Panc1 (cell line): ENCODE measurements around the gene DHDH. TPM values are rescaled to one million over a fixed set of nuclear protein-coding genes. Genes with fewer than 3 reads are reported as not detected.
A peak's percentile ranks its signal among the peaks of the same experiment; 100 is the strongest.

ENCODE experiments used
- ATAC-seq: fragments of 200-7000 bp; cut with Tn5 transposase; 2 replicates; pipeline ENCODE4 v1.9.1; 2020; ENCODE audit warnings: mild to moderate bottlenecking, moderate library complexity
- BruUV-seq: library from RNA; stranded (reverse); fragments of 400-500 nt; replicated peaks from 2 replicates; lab custom pipeline; 2021; lab: Mats Ljungman, UMichigan
- CTCF ChIA-PET: fragments of 300-600 bp; sonication (Branson Sonifier 250); formaldehyde crosslinking; loops from one replicate; lab custom pipeline; 2022; ENCODE audit warnings: antibody characterized with exemption; lab: Charles Lee
- POLR2A ChIA-PET: fragments of 300-600 bp; sonication (Branson Sonifier 250); formaldehyde crosslinking; loops from one replicate; lab custom pipeline; 2022; ENCODE audit warnings: antibody characterized with exemption; lab: Charles Lee
- DNase-seq: peaks from one replicate; pipeline ENCODE4 v3.0.0-alpha.2; 2010; ENCODE audit warnings: low read depth, low spot score
- H3K27ac ChIP-seq: 2 replicates; pipeline ENCODE4 v1.5.1; 2011; ENCODE audit warnings: mild to moderate bottlenecking, low read length, inconsistent platforms
- H3K27me3 ChIP-seq: fragments of 200-500 bp; sonication (Bioruptor generic); 2 replicates; pipeline ENCODE4 v1.6.0; 2014; ENCODE audit warnings: low read length, inconsistent platforms; ENCODE audit not compliant: control insufficient read depth, insufficient read depth
- H3K36me3 ChIP-seq: fragments of 200-500 bp; sonication (Bioruptor generic); 2 replicates; pipeline ENCODE4 v1.5.1; 2014; ENCODE audit warnings: inconsistent platforms, mild to moderate bottlenecking, low read length, moderate library complexity; ENCODE audit not compliant: control insufficient read depth, insufficient read depth
- H3K4me1 ChIP-seq: 2 replicates; pipeline ENCODE4 v1.5.1; 2011; ENCODE audit warnings: inconsistent platforms, mild to moderate bottlenecking, low read length, moderate library complexity; ENCODE audit not compliant: control insufficient read depth, insufficient read depth
- H3K4me3 ChIP-seq, 2 experiments: 2 replicates each; pipeline ENCODE4 v1.5.1; 2011 to 2012; ENCODE audit warnings: low read depth in 2 of 2, low read length in 2 of 2, mild to moderate bottlenecking in 2 of 2, inconsistent platforms in 1 of 2, moderate library complexity in 1 of 2
- H3K9me3 ChIP-seq: fragments of 200-500 bp; sonication (Bioruptor generic); 2 replicates; pipeline ENCODE4 v1.5.1; 2014; ENCODE audit warnings: low read depth, mild to moderate bottlenecking, inconsistent platforms, low read length, moderate library complexity; ENCODE audit not compliant: control insufficient read depth, insufficient read depth
- CTCF ChIP-seq: fragments of 450-650 bp; IDR thresholded peaks from 2 replicates; pipeline ENCODE4 v1.5.1; 2017; ENCODE audit warnings: mild to moderate bottlenecking
- POLR2AphosphoS5 ChIP-seq: IDR thresholded peaks from 2 replicates; pipeline ENCODE4 v1.6.1; 2012; ENCODE audit warnings: mild to moderate bottlenecking, low read depth, low read length, moderate library complexity
- SIN3A ChIP-seq: IDR thresholded peaks from 2 replicates; pipeline ENCODE4 v1.6.1; 2012; ENCODE audit warnings: low read depth, mild to moderate bottlenecking, low read length, moderate library complexity, borderline replicate concordance; ENCODE audit not compliant: insufficient read depth
- TCF7L2 ChIP-seq: IDR thresholded peaks from 2 replicates; pipeline ENCODE4 v1.6.1; 2011; ENCODE audit warnings: mild to moderate bottlenecking, low read depth, low read length, inconsistent platforms
- in situ Hi-C: cut with HindIII; loops from 2 replicates; pipeline ENCODE4 v1.10.0; 2016; ENCODE audit warnings: low sequenced_read_pairs, low pct_unique_long_range_greater_than_20kb
- intact Hi-C: fragments of 100-400 bp; cut with micrococcal nuclease; formaldehyde crosslinking; loops from one replicate; pipeline ENCODE4 v1.10.0; 2022; ENCODE audit not compliant: unreplicated experiment
- total RNA-seq: library from RNA; stranded (reverse); gene quantifications from one replicate; pipeline ENCODE4 v1.2.1, GENCODE V29; 2021; ENCODE audit not compliant: unreplicated experiment
- TF ChIP-seq, protein P1 (sequence below), 2 experiments: IDR thresholded peaks; 2 replicates each; pipeline ENCODE4 v1.6.1; 2011 to 2012; ENCODE audit warnings: low read depth in 2 of 2, control low read depth in 1 of 2, low read length in 1 of 2, mild to moderate bottlenecking in 1 of 2, moderate library complexity in 1 of 2; ENCODE audit not compliant: insufficient read depth in 1 of 2

The DHDH gene
- total RNA-seq, 1 experiment from 2014 or later, result 0.85 TPM

DNA sequence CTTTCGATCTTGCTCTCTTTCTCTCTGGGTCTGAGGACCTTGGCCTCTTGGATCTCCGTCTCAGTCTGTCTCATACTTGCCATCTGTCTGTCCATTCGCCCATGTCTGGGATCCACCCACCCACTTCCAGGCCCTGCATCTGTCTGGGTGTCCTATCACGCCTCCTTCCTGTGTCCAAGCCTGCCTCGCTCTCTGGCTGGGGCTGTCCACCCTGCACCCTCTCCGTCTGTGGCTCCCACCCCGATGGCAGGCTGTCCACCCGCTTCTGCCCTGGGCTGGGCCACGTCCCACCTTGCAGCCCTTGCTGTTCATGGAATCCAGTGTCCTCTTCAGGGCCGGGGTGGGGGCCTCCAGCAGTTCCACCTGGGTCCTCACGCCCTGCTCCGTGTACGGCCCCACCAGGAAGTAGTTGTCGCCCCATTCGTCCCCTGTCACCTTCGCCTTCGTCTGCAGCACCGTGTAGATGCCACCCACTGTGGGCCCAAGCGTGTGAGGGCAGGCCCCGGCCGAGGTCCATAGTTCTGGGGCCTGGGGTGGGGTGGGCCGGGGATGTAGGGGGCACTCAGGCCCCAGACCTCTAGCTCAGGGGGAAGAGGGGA is 57.6 kb downstream of the DHDH start:
- BruUV-seq, result no TSS peak
- no peak for TF ChIP-seq SIN3A
- TF ChIP-seq, protein P1, sequence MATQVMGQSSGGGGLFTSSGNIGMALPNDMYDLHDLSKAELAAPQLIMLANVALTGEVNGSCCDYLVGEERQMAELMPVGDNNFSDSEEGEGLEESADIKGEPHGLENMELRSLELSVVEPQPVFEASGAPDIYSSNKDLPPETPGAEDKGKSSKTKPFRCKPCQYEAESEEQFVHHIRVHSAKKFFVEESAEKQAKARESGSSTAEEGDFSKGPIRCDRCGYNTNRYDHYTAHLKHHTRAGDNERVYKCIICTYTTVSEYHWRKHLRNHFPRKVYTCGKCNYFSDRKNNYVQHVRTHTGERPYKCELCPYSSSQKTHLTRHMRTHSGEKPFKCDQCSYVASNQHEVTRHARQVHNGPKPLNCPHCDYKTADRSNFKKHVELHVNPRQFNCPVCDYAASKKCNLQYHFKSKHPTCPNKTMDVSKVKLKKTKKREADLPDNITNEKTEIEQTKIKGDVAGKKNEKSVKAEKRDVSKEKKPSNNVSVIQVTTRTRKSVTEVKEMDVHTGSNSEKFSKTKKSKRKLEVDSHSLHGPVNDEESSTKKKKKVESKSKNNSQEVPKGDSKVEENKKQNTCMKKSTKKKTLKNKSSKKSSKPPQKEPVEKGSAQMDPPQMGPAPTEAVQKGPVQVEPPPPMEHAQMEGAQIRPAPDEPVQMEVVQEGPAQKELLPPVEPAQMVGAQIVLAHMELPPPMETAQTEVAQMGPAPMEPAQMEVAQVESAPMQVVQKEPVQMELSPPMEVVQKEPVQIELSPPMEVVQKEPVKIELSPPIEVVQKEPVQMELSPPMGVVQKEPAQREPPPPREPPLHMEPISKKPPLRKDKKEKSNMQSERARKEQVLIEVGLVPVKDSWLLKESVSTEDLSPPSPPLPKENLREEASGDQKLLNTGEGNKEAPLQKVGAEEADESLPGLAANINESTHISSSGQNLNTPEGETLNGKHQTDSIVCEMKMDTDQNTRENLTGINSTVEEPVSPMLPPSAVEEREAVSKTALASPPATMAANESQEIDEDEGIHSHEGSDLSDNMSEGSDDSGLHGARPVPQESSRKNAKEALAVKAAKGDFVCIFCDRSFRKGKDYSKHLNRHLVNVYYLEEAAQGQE (IDR thresholded peaks at IDR 0.05; ENCODE audit: insufficient read depth in 1 of 2, low read depth in 2 of 2, low read length in 1 of 2), result no peak
- no peak for TF ChIP-seq POLR2AphosphoS5
- TF ChIP-seq TCF7L2, result no peak
- no peak for TF ChIP-seq CTCF
- H3K9me3 ChIP-seq, result no peaks in the 10 kb centered on the region
- no peak for ATAC-seq
- intact Hi-C loops, result no loop called here
- no peak for DNase-seq
- H3K4me1 ChIP-seq, result no peaks in the 10 kb centered on the region
- in situ Hi-C loops, result no loop called here
- H3K27ac ChIP-seq, result no peak overlapping the region
- ChIA-PET POLR2A (no interaction called here), CTCF (no interaction called here)
- no peak overlapping the region for H3K4me3 ChIP-seq
- no peaks in the 10 kb centered on the region for H3K27me3 ChIP-seq
- H3K36me3 ChIP-seq, result peaks cover 8% of the 10 kb centered on the region; the same call in 1 of the 2 replicates

- H3K27ac ChIP-seq, result peak overlapping the region; percentile 85
- BruUV-seq, result no TSS peak
- DNase-seq, result no peak
- peak; percentile 37; the same call in 1 of the 2 replicates for ATAC-seq
- in situ Hi-C loops (no loop called here), intact Hi-C loops (no loop called here)
- H3K9me3 ChIP-seq, result no peaks in the 10 kb centered on the region
- H3K4me3 ChIP-seq, result peak overlapping the region; percentile 79 to 96
- no peaks in the 10 kb centered on the region for H3K27me3 ChIP-seq
- CTCF ChIA-PET, result interaction anchor here (0.6 kb wide), 2 partner anchors 13 to 152 kb away, joined by 3 to 7 read pairs; no protein-coding TSS in a partner anchor
- no peaks in the 10 kb centered on the region for H3K4me1 ChIP-seq
- H3K36me3 ChIP-seq, result peaks cover 8% of the 10 kb centered on the region; the same call in 1 of the 2 replicates
- POLR2A ChIA-PET, result interaction anchor here (0.5 kb wide), 1 partner anchor 160 kb away, joined by 10 read pairs; no protein-coding TSS in a partner anchor
- TF ChIP-seq, protein P1 (IDR thresholded peaks at IDR 0.05; ENCODE audit: insufficient read depth in 1 of 2, low read depth in 2 of 2, low read length in 1 of 2), result no peak
- no peak for TF ChIP-seq TCF7L2
- no peak for TF ChIP-seq POLR2AphosphoS5
- no peak for TF ChIP-seq CTCF
- no peak for TF ChIP-seq SIN3A
Observed at GRCh38 chr19:48991873-48992580, 58.5 kb downstream of the DHDH start.
